CD4-positive, alpha-beta T cell (primary cell): ENCODE results near the gene EPB41L4A. TPM values are rescaled to one million over a fixed set of nuclear protein-coding genes. Genes with fewer than 3 reads are reported as not detected.

Experiments used
- ATAC-seq: fragments of 200-7000 bp; cut with Tn5 transposase; one replicate; pipeline ENCODE4 v1.10.0; 2022; ENCODE audit warnings: mild to moderate bottlenecking; ENCODE audit not compliant: poor library complexity
- CTCF ChIA-PET: fragments of 350-600 bp; sonication (Branson Sonifier 250); formaldehyde crosslinking; loops from one replicate; lab custom pipeline; 2021; ENCODE audit warnings: antibody characterized with exemption, inconsistent platforms; lab: Charles Lee
- POLR2A ChIA-PET: fragments of 350-600 bp; sonication (Branson Sonifier 250); formaldehyde crosslinking; loops from one replicate; lab custom pipeline; 2021; ENCODE audit warnings: antibody characterized with exemption, inconsistent platforms; lab: Charles Lee
- DNase-seq, 14 experiments: peaks; one replicate each; pipeline ENCODE4 v3.0.0-alpha.2; 2013 to 2020; ENCODE audit warnings: mixed read lengths in 2 of 14
- H3K27ac ChIP-seq, 2 donors: one replicate each; pipeline versions ENCODE4 v1.5.1 to v1.7.0; 2013; ENCODE audit warnings: low read length in 2 of 2, low read depth in 1 of 2, mild to moderate bottlenecking in 1 of 2
- H3K27me3 ChIP-seq, 2 experiments: 1 replicate in 1 of 2; 2 replicates in 1 of 2; pipeline versions ENCODE4 v1.6.1 to v1.7.0; 2013; ENCODE audit warnings: low read length in 2 of 2, control low read depth in 1 of 2, mild to moderate bottlenecking in 1 of 2, moderate library complexity in 1 of 2; ENCODE audit not compliant: insufficient read depth in 2 of 2, control insufficient read depth in 1 of 2
- H3K36me3 ChIP-seq: one replicate; pipeline ENCODE4 v1.6.1; 2013; ENCODE audit warnings: low read length, control low read depth; ENCODE audit not compliant: insufficient read depth
- H3K4me1 ChIP-seq: one replicate; pipeline ENCODE4 v1.6.1; 2013; ENCODE audit warnings: low read length, control low read depth; ENCODE audit not compliant: insufficient read depth
- H3K4me3 ChIP-seq: one replicate; pipeline ENCODE4 v1.5.1; 2013; ENCODE audit warnings: mild to moderate bottlenecking, low read length, moderate library complexity
- H3K9me3 ChIP-seq, 2 experiments: 1 replicate in 1 of 2; 2 replicates in 1 of 2; pipeline versions ENCODE4 v1.6.1 to v1.7.0; 2013; ENCODE audit warnings: low read length in 2 of 2, mild to moderate bottlenecking in 2 of 2, control low read depth in 1 of 2, moderate library complexity in 1 of 2; ENCODE audit not compliant: control insufficient read depth in 1 of 2, insufficient read depth in 1 of 2
- H3K27ac Mint-ChIP-seq: one replicate; pipeline ENCODE4 v1.8.0; 2020; ENCODE audit warnings: mixed read lengths
- H3K27me3 Mint-ChIP-seq: one replicate; pipeline ENCODE4 v1.8.0; 2021; ENCODE audit warnings: mixed read lengths
- H3K36me3 Mint-ChIP-seq: one replicate; pipeline ENCODE4 v1.8.0; 2021; ENCODE audit warnings: low read depth, mixed read lengths
- H3K4me1 Mint-ChIP-seq: one replicate; pipeline ENCODE4 v1.8.0; 2021; ENCODE audit warnings: low read depth, mixed read lengths
- H3K4me3 Mint-ChIP-seq: one replicate; pipeline ENCODE4 v1.8.0; 2020; ENCODE audit warnings: mild to moderate bottlenecking, mixed read lengths
- H3K9me3 Mint-ChIP-seq: one replicate; pipeline ENCODE4 v1.8.0; 2020; ENCODE audit warnings: mixed read lengths
- intact Hi-C, 2 experiments: fragments of 100-400 bp; cut with DNase I in 1 of 2; cut with micrococcal nuclease in 1 of 2; formaldehyde crosslinking; loops; one replicate each; pipeline versions ENCODE4 v1.15.1 to v1.9.0; 2023 to 2025; cut with DNase I, micrococcal nuclease
- total RNA-seq, 174 experiments: library from RNA in 2 of 174; stranded (reverse) in 2 of 174; gene quantifications; one replicate each; pipeline ENCODE4 v1.2.3 and lab custom pipeline; 2021 to 2026
- TF ChIP-seq, protein P1 (sequence below): fragments of 200-600 bp; IDR thresholded peaks from one replicate; pipeline ENCODE4 v1.8.0; 2022; ENCODE audit warnings: antibody characterized with exemption, mild to moderate bottlenecking

The EPB41L4A gene
- total RNA-seq, 2 experiments from 2014 or later, result 0.08 TPM; not detected in 1

DNA sequence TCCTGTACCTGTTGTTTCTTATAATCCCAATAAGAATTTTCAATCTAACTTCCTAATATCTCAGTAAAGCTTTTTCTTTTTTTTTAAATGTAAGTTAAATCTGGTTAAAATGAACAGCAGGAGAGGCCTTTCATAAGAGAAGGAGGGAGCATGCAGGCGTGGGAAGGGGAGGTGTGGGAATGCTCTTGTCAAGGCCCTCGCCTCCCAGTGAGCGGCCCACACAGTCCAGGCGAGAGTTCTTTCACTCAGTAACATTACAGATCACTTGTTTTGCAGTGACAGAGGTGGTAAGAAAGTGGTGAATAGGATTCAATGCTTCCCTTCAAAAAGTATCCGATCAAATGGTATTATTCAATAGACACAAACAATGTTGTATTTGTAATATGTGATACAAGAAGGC is 125.0 kb downstream of the EPB41L4A start:
- ChIA-PET CTCF (no interaction called here), POLR2A (no interaction called here)
- intact Hi-C loops, result no loop called here
- Histone ChIP-seq H3K36me3 (no peaks in the 10 kb centered on the region), H3K27ac (no peak overlapping the region), H3K9me3 (no peaks in the 10 kb centered on the region), H3K27me3 (no peaks in the 10 kb centered on the region), H3K4me3 (no peak overlapping the region), H3K4me1 (no peaks in the 10 kb centered on the region)
- H3K4me3 Mint-ChIP-seq, result no peak overlapping the region
- peaks cover 12% of the 10 kb centered on the region for H3K9me3 Mint-ChIP-seq
- no peaks in the 10 kb centered on the region for H3K36me3 Mint-ChIP-seq
- DNase-seq (no peak), ATAC-seq (no peak)
- H3K27ac Mint-ChIP-seq, result no peak overlapping the region
- H3K27me3 Mint-ChIP-seq, result peaks cover 5% of the 10 kb centered on the region
- TF ChIP-seq, protein P1, sequence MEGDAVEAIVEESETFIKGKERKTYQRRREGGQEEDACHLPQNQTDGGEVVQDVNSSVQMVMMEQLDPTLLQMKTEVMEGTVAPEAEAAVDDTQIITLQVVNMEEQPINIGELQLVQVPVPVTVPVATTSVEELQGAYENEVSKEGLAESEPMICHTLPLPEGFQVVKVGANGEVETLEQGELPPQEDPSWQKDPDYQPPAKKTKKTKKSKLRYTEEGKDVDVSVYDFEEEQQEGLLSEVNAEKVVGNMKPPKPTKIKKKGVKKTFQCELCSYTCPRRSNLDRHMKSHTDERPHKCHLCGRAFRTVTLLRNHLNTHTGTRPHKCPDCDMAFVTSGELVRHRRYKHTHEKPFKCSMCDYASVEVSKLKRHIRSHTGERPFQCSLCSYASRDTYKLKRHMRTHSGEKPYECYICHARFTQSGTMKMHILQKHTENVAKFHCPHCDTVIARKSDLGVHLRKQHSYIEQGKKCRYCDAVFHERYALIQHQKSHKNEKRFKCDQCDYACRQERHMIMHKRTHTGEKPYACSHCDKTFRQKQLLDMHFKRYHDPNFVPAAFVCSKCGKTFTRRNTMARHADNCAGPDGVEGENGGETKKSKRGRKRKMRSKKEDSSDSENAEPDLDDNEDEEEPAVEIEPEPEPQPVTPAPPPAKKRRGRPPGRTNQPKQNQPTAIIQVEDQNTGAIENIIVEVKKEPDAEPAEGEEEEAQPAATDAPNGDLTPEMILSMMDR, result no peak
- no peaks in the 10 kb centered on the region for H3K4me1 Mint-ChIP-seq

DNA sequence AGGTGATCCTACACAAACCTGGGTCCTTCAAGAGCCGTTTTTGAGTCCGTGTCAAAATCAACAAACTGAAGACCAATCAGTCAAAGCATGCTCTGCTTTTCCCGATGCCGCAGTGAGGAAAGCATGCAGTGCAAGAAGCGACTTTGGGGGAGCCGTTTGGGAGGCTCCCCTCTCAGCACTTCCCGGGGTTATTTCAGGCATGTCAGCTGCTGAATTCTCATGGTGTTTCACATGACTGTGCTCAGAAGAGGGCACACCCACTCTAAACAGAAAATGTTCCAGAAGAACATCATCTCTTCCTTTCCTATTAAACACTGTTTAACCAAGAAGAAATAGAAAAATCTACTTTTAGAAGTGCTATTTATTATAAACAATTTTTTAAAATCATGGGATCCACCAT is 125.5 kb downstream of the EPB41L4A start:
- no peaks in the 10 kb centered on the region for H3K9me3 ChIP-seq
- no peak overlapping the region for H3K27ac ChIP-seq
- Mint-ChIP-seq H3K4me3 (no peak overlapping the region), H3K4me1 (no peaks in the 10 kb centered on the region), H3K36me3 (no peaks in the 10 kb centered on the region), H3K9me3 (peaks cover 7% of the 10 kb centered on the region), H3K27me3 (peaks cover 5% of the 10 kb centered on the region), H3K27ac (no peak overlapping the region)
- no peaks in the 10 kb centered on the region for H3K27me3 ChIP-seq
- TF ChIP-seq, protein P1, result no peak
- ChIA-PET CTCF (no interaction called here), POLR2A (no interaction called here)
- H3K4me1 ChIP-seq, result no peaks in the 10 kb centered on the region
- intact Hi-C loops, result no loop called here
- no peaks in the 10 kb centered on the region for H3K36me3 ChIP-seq
- no peak for DNase-seq
- ATAC-seq, result no peak
- no peak overlapping the region for H3K4me3 ChIP-seq

GRCh38 chr5:112290691-112291090 is 128.4 kb downstream of the EPB41L4A start:
- Histone ChIP-seq H3K9me3 (no peaks in the 10 kb centered on the region), H3K27me3 (no peaks in the 10 kb centered on the region), H3K4me1 (no peaks in the 10 kb centered on the region), H3K27ac (no peak overlapping the region), H3K36me3 (no peaks in the 10 kb centered on the region), H3K4me3 (no peak overlapping the region)
- TF ChIP-seq, protein P1, result no peak
- Mint-ChIP-seq H3K27me3 (peaks cover 5% of the 10 kb centered on the region), H3K36me3 (no peaks in the 10 kb centered on the region), H3K4me1 (no peaks in the 10 kb centered on the region), H3K9me3 (no peaks in the 10 kb centered on the region), H3K4me3 (no peak overlapping the region), H3K27ac (no peak overlapping the region)
- DNase-seq, result no peak
- no peak for ATAC-seq
- intact Hi-C loops, result no loop called here
- POLR2A ChIA-PET, result no interaction called here
- CTCF ChIA-PET, result no interaction called here
